HG03575 (cell line): ENCODE measurements around the gene DSC1.
A peak's percentile ranks its signal among the peaks of the same experiment; 100 is the strongest.

ENCODE experiments used
- ATAC-seq: cut with Tn5 transposase; IDR thresholded peaks from one replicate; pipeline ENCODE4 v1.9.1; 2021; ENCODE audit not compliant: unreplicated experiment, insufficient number of reproducible peaks, low FRiP score; ENCODE audit errors: extremely low read depth

Gene DSC1, protein sequence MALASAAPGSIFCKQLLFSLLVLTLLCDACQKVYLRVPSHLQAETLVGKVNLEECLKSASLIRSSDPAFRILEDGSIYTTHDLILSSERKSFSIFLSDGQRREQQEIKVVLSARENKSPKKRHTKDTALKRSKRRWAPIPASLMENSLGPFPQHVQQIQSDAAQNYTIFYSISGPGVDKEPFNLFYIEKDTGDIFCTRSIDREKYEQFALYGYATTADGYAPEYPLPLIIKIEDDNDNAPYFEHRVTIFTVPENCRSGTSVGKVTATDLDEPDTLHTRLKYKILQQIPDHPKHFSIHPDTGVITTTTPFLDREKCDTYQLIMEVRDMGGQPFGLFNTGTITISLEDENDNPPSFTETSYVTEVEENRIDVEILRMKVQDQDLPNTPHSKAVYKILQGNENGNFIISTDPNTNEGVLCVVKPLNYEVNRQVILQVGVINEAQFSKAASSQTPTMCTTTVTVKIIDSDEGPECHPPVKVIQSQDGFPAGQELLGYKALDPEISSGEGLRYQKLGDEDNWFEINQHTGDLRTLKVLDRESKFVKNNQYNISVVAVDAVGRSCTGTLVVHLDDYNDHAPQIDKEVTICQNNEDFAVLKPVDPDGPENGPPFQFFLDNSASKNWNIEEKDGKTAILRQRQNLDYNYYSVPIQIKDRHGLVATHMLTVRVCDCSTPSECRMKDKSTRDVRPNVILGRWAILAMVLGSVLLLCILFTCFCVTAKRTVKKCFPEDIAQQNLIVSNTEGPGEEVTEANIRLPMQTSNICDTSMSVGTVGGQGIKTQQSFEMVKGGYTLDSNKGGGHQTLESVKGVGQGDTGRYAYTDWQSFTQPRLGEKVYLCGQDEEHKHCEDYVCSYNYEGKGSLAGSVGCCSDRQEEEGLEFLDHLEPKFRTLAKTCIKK

DNA sequence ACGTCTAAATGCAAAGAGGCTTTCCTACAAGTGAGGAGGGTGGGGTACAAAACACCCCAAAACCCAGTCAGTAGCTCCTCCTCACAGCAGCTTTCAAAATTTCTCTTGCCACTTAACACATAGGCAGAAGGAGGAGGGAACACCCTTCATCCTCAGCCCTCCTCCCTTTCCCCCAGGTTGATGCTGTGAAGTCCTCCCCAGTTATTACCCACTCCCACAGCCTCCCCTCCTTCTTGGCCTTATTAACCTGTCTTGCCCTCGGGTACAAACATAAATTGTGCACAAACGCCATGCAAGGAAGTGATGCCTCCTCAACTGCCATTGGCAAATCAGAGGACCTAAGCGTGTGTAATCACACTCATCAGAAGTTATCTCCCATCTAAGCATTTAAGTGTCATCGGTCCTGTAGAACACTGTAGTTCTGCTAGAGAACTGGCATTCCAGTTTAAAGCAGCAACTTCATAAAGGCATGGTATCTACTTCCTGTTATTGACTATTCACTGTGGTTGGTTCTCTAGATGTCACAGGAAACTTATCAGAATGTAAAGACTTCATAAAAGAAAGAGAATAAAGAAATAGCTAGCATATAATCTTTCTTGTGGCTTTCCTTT, at the start of gene DSC1:
DSC1 (minus strand) TSS at position 32 of the 611 bp plus-strand sequence. CDS start 262 bp downstream, outside the sequence.
- ATAC-seq = no peak

DNA sequence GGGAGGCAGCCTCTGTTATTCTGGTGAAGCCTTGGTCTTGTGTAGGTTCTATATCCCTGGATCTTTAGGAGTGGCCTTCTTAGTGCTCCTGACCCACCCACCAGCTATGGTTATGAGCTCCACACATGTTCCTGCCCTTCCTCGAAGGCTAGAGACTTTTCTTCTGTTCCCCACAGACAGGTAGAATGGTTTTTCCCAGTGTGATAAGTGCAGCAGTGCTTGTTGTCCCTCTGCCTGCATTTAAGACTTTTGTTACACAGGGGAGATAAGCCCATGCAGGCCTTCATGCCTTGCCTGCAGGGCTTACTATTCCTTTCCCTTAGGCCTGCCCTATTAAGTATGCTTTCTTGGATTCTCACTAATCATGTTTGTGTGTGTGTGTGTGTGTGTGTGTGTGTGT, 48.4 kb upstream of the DSC1 start:
- ATAC-seq = no peak

DNA sequence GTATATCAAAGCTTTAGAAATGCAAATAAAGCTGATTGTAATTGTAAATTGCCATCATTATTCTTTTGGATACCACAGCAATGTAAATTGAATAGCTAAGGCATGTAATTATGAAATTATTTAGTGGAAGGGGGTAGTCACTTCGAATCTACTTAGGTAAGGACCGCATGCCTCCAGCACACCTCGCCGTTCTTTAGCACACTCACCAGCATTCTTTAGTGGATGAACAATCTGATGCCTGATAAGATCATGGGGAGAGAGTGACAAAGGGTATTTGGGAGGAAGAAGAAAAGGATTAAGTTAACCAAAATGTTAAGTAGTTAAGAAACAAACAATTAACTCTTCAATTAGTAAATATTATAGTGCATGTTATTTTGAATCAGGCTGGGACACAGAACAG, 46.4 kb upstream of the DSC1 start:
- no peak for ATAC-seq

DNA sequence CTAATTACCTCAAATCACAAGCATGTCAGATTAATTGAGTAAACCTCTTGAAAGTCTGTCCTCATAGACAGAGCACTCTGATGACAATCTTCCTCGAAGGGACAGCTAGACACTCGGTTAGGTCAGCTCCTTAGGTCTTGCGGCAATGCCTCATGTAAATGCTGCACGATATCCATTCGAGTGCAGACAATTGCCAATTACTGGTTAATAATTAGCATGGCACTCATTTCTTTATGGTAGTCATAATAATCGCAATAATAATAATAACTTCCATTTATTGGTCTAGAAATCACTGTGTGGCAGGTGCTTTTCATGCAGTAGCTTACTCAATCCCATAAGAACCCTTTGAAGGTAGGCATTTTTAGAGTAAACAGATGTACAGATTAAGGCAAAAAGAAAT, 44.7 kb upstream of the DSC1 start:
- no peak for ATAC-seq

DNA sequence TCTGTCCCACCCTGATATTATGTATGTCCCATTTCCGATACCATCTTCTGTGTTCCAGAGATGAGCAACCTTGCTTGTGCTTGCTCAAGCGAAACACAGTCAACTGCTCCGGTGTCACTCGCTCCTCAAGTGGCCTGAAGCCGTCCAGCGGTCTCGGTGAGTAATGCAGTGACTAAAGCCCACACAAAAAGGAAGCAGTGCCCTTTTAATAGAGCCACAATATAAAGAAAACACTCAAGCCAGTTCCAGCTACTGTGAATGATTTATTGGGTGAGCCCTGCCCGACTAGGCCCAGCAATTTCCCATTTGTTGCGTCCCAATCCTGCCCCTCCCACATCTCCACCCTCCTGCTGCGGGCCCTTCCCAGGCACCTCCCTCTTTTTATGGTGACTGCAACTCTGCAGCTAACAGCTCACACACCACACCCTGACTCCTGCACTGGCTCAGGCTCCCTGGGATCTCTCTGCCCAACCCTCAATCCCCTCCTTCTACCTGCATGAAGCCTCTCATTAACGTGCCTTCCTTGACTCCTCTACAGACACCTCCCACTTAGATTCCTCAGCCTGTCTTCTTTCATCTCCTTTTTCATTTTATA, 44.2 kb upstream of the DSC1 start:
- peak; percentile 92 for ATAC-seq

DNA sequence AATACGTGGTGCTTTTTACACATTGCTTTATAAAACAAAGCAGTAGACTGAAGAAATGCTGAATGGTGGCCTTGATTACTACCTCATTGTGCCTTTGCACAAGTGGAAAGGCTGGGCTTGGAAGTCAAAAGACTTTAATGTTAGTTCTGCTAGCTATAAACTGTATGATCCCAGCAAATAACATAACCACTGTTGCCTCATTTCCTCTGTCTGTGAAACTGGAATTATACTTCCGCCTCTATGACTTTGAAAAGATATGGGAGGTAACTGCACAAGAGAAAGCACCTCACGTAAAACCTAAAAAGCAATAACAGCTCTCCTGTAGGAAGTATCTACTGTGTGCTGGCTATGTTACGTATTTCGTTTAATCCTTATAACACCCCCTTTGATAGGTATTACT, 43.4 kb upstream of the DSC1 start:
- ATAC-seq = no peak

DNA sequence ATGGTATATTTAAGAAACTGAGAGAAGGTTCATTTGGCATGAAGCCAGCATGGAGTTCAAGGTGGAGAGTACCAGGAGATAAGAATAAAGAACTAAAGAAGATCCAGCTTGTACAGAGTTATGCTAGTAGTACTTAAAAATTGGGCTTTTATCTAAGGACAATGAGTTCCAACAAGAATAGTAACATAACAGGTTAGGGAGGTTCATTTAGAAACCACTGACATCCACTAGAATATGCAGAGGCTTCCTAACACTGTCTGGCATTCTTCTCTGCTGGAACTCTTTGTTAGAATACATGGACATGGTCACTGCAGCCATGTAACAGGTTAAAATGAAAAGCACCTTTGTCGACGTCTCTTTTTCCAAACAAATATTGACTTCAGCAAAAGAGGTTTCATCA, 42.6 kb upstream of the DSC1 start:
- ATAC-seq = no peak

DNA sequence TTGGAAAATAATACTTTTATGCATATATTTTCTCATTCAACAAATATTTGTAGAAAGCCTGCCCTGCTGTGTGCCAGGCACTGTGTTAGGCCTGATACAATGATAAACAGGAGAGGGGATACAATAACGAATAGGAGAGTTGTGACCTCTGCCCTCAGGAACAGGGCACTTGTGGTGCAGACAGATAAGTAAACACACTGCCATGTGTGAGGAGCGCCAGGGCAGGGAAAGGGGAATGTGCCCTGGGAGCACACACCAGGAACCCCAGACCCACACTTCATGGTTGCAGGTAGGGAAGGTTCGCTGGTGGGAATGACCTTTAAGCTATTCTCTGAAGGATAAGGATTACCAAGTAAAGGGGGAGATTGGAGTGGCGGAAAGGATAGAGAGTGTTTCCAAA, 42.2 kb upstream of the DSC1 start:
- no peak for ATAC-seq

DNA sequence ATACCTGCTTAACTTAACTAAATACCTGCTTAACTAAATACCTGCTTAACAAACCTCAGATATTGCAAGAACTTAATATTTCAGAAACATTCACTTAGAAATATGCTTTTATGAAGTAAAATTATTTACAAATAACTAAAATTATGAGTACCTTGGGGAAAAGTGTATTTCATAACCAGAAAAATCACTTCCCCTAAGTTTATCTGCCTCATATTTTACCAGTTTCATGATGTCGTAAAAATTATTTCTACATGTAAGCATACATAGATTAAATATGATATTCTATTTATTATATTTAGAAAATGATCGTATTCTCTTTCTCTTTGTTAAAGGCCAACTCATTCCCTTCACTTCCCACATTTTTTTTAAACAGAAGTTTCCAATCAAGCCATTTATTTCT, 41.5 kb upstream of the DSC1 start:
- no peak for ATAC-seq

DNA sequence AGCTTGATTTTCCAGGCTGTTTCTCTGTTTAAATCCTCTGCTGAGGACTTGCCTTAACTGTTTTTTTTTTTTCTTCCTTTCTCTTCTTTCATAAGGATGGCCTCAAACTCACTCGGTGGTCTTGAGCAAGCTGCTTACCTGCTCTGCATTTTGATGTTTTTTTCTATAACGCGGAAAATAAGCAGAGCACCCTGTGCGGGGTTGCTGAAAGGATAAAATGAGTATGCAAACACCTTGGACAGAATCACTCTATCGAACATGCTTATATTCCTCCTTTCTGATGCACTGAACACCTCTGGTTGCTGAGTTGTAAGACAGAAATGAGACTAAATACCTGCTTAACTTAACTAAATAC, 41.1 kb upstream of the DSC1 start:
- no peak for ATAC-seq

DNA sequence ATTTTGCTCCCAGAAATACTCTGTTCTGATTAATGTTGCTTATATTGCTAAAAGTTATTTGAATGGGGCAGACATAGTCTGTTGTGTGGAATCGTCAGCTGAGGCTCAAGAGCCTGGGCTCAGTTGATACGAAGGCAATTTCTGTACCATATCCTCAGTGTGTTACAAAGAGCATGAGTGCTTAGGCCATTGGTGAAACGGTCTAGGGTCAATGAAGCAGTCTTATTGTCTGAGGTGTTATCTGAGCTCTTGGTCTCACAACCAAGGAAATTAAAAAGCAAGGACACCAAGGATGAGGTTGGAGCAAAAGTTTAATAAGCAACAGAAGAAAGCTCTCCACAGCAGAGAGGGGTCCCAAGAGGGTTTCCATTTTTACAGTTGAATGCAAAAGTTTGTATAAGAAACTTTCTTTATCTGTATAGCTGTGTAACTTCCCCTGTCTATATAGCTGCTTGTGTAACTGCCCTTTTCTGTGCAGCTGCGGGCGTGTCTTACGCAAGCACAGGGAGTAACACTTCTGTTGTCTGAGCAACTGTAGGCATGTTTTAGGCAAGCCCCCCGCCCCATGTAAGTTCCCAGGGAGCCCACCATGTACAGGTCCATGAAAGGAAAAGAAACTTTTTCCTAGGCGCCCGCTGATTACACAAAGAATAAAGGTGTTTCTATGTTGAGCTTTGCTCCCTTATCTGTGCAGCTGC, 40.6 kb upstream of the DSC1 start:
- no peak for ATAC-seq

DNA sequence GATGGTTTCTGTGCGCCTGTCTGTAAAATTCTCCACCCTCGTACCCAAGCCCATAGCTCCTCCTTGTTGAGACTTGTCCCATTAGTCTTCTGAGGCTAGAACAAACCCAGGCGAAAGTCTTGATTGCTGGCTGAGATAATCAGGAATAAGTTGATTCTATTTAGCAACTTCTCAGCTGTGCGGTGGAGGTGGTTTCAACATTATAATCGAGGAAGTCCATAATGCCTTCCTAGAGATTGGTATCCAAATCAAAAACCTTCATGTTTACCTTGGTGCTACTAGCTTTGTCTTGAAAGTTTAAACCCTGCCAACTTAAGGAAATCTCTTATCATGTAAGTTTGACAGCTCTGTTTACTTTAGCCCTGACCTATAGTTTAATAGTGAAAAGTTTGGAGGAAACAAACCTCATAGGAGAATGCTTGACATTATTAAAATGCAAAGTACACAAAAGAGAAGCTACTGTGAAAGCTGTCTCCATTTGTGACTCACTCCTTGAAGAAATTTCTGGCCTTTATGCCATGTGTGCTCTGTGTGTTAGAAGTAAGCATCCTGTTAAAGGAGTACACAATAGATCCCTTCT, 36.6 kb upstream of the DSC1 start:
- ATAC-seq = no peak

DNA sequence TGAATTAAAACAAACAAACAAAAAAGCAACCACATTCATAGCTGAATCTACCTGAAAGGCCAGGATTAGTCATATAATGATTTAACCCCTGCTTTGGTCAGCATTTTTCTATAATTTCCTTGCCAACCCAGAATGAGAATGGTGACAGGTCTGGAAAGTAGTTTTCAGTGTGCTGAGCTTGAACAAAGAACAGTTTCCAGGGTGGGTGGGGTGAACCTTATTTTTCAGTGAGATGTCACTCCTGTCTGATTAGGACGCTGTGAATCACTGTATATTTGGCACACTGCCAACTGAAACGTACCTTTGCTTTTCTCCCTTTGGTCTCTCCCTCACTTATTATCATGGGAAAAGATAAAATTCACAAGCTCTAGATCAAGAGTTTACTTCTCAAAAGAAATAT, 35.0 kb upstream of the DSC1 start:
- ATAC-seq = no peak

DNA sequence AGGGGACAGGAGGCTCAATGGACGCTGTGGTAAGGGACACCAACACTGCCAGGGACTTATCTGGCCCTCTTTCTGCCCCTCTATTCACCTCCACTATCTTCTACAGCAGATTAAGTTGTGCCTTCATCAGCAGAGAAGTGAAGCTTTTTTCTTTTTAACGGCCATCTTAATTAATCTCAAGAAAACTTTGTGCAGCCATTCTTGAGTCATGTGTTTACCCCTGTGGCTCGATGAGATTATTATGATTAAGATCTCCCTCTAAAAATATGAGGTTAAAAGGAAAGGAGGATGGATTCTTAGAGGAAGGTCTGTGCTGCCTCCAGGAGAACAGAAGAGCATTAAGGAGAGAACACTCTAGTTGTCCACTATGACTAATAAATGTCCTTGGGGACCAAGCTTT, 32.4 kb upstream of the DSC1 start:
- no peak for ATAC-seq

DNA sequence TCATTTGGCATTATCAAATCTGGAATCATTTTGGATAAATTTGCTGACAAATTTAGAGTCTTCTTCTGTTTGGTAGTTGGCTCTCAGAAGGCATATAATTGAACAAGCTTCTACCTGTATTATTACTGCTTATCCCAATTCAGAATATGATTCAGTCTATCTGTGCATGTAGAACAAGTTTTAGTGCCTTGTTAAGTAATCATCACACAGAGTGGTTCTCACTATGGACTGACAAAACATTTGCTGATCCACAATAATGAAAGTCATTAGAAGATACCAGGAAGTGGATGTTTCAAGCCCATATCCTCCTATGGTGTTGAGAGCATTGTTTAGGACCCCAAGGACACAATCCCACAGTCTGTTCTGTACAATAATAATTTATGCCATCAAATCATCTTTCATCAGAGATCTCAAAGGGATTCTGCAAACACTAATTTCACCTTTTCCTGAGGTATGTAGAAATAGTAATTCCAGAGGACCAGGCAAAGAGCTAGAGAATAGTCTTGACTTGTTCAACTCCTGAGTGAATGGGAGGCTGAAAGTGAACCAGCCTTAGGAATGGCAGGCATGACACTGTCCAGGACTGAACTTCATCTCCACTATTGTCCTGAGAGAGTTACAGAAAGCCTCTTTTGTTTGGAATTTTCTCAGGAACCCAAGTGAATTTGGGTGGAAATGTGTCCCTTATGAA, 29.6 kb upstream of the DSC1 start:
- no peak for ATAC-seq

DNA sequence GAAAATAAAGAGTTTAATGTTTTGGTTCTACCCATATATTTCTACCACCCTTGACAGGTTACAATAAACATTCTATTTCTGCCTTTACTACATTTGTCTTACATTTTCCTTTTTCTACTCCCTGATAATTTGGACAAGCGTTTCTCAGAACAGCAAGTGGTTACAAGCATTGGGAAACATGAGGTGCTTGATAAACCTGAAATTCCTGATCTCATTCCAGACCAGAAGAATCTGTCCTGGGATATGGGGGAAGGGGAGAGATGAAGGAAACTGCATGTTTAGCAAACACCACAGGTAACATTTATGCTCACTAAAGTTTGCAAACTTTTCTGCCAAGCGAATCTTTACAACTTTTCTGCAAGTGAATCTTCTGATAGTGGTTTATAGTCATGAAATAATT, 28.3 kb upstream of the DSC1 start:
- no peak for ATAC-seq

DNA sequence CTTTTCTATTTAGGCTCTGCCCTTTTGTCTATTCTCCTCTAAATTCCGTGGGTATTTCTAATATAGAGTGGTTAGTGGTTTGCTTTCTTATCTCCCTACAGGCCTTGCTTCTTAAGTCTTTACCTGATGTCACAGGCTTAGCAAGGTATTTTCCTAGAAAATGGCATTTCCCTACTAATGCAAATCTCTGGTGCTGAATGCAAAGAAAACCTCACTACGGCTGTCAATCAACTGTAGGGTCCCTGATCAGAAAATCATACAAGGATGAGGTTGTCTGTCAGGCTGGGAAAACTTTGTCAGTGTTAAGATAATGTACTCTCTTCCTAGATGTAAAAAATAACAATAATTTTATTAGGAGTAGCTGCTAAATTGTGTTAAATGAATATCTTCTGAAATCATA, 27.1 kb upstream of the DSC1 start:
- ATAC-seq = no peak
